T-helper 2 cell treated with Interferon-gamma antibody and Interleukin-4, amounts not matched to agents 5 μg/mL and 100 μg/mL, for 36 hours (primary cell): Measurements from ENCODE around the gene TIMM13.
A peak's percentile ranks its signal among the peaks of the same experiment; 100 is the strongest.
"Not testable (repeated sequence)": the region's sequence is repeated elsewhere in the genome, so short reads cannot be mapped to it uniquely, and the experiment has no call there.

Source experiments
- DNase-seq: peaks from one replicate; pipeline ENCODE4 v3.0.0; 2021; ENCODE audit warnings: low spot score
- H3K27ac Mint-ChIP-seq: one replicate; pipeline ENCODE4 v1.8.0; 2021; ENCODE audit warnings: mild to moderate bottlenecking, mixed read lengths
- H3K27me3 Mint-ChIP-seq: one replicate; pipeline ENCODE4 v1.8.0; 2021; ENCODE audit warnings: low read depth, mixed read lengths
- H3K36me3 Mint-ChIP-seq: one replicate; pipeline ENCODE4 v1.8.0; 2021; ENCODE audit warnings: low read depth, mixed read lengths
- H3K4me1 Mint-ChIP-seq: one replicate; pipeline ENCODE4 v1.8.0; 2021; ENCODE audit warnings: low read depth, mixed read lengths
- H3K4me3 Mint-ChIP-seq: one replicate; pipeline ENCODE4 v1.8.0; 2022; ENCODE audit warnings: mild to moderate bottlenecking, moderate library complexity, mixed read lengths
- H3K9me3 Mint-ChIP-seq: one replicate; pipeline ENCODE4 v1.8.0; 2021; ENCODE audit warnings: mixed read lengths

The TIMM13 gene

DNA sequence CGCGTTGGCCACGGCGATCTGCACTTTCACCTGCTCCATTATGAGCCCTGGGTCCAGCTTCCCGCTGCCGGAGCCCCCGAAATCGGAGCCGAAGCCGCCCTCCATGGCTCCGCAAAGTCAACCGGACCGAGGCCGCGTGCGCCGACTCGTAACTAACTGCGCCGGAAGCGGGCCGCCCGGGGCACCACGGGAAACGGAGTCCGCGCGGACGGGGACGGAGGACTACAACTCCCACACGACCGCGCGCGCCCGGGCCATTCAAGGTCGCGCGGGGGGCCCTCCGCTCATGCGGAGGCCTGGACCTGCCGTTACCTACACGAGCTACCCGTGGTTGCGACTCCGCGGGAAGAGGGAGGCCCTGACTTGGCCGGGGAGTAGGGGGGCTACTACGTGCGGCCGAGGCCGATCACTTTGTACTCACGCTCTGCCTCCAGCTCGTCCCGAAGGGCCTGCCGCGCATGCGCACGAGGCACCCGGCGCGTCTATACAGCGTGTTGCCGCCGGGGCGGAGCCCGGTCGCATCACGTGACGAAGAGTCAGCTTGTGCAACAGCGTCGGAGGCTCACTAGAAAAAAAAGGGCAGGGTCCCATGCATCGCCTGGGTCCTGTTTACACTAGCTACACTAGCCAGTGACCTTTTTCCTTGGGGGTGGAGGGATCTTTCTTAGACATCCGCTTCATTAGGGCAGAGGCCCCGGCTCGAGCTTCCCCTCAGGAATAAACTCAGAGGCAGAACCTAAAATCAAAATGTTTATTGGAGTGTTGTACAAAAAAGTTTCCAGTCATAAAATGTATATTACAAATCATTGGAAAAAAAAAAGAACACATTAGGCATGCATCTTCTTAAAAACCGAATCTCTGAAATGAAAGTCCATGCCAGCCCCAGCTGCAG, at the start of gene TIMM13:
TSS of gene TIMM13 (minus strand) at position 158 of the 892 bp plus-strand sequence. CDS start at position 105, 53 bp downstream.
- Mint-ChIP-seq H3K36me3 (peaks cover 19% of the 10 kb centered on the region), H3K4me1 (peaks cover 6% of the 10 kb centered on the region), H3K27me3 (no peaks in the 10 kb centered on the region), H3K9me3 (no peaks in the 10 kb centered on the region), H3K27ac (peak within 1 kb of the TSS; percentile 94), H3K4me3 (peak within 1 kb of the TSS; percentile 93)
- DNase-seq, result peak; percentile 98

DNA sequence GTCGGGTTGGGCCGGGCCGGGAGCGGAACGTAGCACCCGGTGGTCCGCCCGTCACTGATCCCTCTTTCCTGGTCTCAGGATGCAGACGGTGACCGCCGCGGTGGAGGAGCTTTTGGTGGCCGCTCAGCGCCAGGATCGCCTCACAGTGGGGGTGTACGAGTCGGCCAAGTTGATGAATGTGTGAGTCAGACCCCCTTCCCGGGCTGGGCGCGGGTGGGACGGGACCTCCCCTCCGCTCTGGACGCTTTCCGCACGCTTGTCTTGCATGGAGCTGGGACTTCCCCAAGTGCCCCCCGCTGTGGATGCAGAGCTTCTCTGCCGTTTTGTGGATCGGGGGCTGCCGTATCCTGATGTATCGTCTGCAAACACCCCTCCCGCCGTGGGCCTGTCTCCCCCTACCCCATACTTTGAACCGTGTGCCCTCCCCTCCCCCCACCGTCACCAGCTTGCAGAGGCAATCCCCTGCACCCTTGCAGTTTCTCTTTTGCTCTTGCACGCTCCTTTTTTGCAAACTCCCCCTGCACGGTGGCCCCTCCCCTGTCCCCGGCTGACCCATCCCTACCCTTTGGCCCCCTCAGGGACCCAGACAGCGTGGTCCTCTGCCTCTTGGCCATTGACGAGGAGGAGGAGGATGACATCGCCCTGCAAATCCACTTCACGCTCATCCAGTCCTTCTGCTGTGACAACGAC, 49.2 kb upstream of the TIMM13 start:
- Mint-ChIP-seq H3K4me3 (peak overlapping the region; percentile 100), H3K4me1 (peaks cover 11% of the 10 kb centered on the region), H3K27ac (peak overlapping the region; percentile 93), H3K27me3 (peaks cover 2% of the 10 kb centered on the region), H3K36me3 (peaks cover 26% of the 10 kb centered on the region), H3K9me3 (no peaks in the 10 kb centered on the region)
- DNase-seq, result peak; percentile 82

GRCh38 chr19:2475702-2476450, 48.5 kb upstream of the TIMM13 start, which contains the start of gene GADD45B:
GADD45B (plus strand) TSS chr19:2476127; CDS start chr19:2476359, 232 bp downstream.
- H3K4me1 Mint-ChIP-seq, result peaks cover 11% of the 10 kb centered on the region
- H3K27ac Mint-ChIP-seq, result peak within 1 kb of the TSS; percentile 93
- peaks cover 2% of the 10 kb centered on the region for H3K27me3 Mint-ChIP-seq
- DNase-seq, result peak; percentile 96
- no peaks in the 10 kb centered on the region for H3K9me3 Mint-ChIP-seq
- peak within 1 kb of the TSS; percentile 100 for H3K4me3 Mint-ChIP-seq
- peaks cover 26% of the 10 kb centered on the region for H3K36me3 Mint-ChIP-seq

GRCh38 chr19:2475018-2475701, 47.8 kb upstream of the TIMM13 start:
- peak overlapping the region; percentile 69 for H3K27ac Mint-ChIP-seq
- peaks cover 11% of the 10 kb centered on the region for H3K4me1 Mint-ChIP-seq
- DNase-seq, result peak; percentile 73
- H3K27me3 Mint-ChIP-seq, result peaks cover 2% of the 10 kb centered on the region
- peaks cover 26% of the 10 kb centered on the region for H3K36me3 Mint-ChIP-seq
- no peaks in the 10 kb centered on the region for H3K9me3 Mint-ChIP-seq
- H3K4me3 Mint-ChIP-seq, result peak overlapping the region; percentile 85

GRCh38 chr19:2474232-2475017, 47.0 kb upstream of the TIMM13 start:
- Mint-ChIP-seq H3K9me3 (no peaks in the 10 kb centered on the region), H3K4me3 (peak overlapping the region; percentile 85), H3K27ac (no peak overlapping the region), H3K4me1 (peaks cover 15% of the 10 kb centered on the region), H3K36me3 (peaks cover 26% of the 10 kb centered on the region), H3K27me3 (peaks cover 2% of the 10 kb centered on the region)
- peak; percentile 94 for DNase-seq

DNA sequence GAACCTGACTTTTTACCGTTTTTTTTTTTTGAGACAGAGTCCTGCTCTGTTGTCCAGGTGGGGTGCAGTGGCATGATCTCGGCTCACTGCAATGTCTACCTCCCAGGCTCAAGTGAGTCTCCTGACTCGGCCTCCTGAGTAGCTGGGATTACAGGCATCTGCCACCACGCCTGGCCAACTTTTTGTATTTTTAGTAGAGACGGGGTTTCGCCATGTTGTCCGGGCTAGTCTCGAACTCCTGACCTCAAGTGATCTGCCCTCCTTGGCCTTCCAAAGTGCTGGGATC, 42.5 kb upstream of the TIMM13 start:
- not testable (repeated sequence) for H3K27me3 Mint-ChIP-seq, DNase-seq, H3K4me1 Mint-ChIP-seq, H3K4me3 Mint-ChIP-seq, H3K9me3 Mint-ChIP-seq, H3K36me3 Mint-ChIP-seq
- H3K27ac Mint-ChIP-seq, result peak overlapping the region; percentile 63

DNA sequence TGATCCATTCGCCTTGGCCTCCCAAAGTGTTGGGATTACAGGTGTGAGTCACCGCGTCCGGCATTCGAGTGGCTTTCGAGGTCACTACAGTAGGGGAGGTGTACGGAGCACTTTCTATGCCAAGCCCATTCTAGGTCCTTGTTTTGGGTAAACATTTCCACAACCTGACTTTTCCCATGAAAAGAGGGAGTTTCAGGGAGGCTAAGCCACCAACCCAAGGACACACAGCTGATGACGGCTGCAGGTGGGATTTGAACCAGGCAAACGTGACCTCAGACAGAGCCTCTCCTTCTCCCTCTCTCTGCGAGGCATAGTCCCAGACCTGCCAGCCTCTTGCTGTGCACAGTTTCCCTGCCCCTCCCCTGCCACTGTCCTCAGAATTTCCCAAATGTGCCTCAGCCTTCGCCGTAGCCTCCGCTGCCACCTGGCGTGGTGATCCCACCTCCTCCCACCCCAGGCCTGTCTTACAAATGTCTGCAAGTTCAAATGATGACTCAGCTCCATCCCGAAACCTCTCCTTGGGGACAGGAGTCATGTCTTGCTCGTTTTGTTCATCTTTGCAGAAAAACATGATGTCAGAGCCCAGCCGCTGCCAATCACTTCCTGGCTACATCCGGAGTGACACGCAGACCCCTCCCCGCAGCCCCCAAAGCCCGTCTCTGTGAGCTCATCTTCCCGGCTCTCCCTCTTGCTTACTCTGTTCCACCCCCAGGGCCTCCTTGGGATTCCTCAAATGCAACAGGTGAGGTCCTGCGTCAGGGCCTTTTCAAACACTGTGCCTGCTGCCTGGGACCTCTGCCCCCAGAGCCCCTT, 41.9 kb upstream of the TIMM13 start:
- peak overlapping the region; percentile 63 for H3K27ac Mint-ChIP-seq

DNA sequence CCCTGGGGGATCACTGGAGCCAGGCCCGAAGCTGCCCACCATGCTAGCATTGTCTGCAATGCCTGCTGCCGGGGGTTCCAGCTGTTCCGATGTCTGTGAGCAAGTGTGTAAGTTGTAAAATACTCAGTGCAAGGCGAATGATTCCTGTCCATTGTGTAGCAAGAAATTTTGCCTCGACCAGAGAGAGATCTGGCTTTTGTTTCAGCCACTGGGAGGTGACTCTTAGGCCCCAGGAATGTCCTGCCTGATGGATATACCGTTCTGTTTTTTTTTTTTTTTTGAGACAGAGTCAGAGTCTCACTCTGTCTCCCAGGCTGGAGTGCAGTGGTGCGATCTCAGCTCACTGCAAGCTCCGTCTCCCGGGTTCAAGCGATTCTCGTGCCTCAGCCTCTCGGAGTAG, 41.2 kb upstream of the TIMM13 start:
- no peaks in the 10 kb centered on the region for H3K36me3 Mint-ChIP-seq
- H3K4me1 Mint-ChIP-seq, result peaks cover 8% of the 10 kb centered on the region
- no peaks in the 10 kb centered on the region for H3K27me3 Mint-ChIP-seq
- no peak for DNase-seq
- no peak overlapping the region for H3K4me3 Mint-ChIP-seq
- no peak overlapping the region for H3K27ac Mint-ChIP-seq
- no peaks in the 10 kb centered on the region for H3K9me3 Mint-ChIP-seq

More for the DNA sequence above, 41.9 kb upstream of the TIMM13 start:
- H3K4me1 Mint-ChIP-seq, result peaks cover 8% of the 10 kb centered on the region
- peak; percentile 49 for DNase-seq
- no peak overlapping the region for H3K4me3 Mint-ChIP-seq
- H3K9me3 Mint-ChIP-seq, result no peaks in the 10 kb centered on the region
- no peaks in the 10 kb centered on the region for H3K27me3 Mint-ChIP-seq
- H3K36me3 Mint-ChIP-seq, result no peaks in the 10 kb centered on the region

GRCh38 chr19:2464389-2464788, 37.0 kb upstream of the TIMM13 start:
- Mint-ChIP-seq H3K9me3 (no peaks in the 10 kb centered on the region), H3K27me3 (no peaks in the 10 kb centered on the region), H3K4me3 (no peak overlapping the region), H3K27ac (no peak overlapping the region), H3K4me1 (peaks cover 12% of the 10 kb centered on the region), H3K36me3 (no peaks in the 10 kb centered on the region)
- DNase-seq, result no peak

DNA sequence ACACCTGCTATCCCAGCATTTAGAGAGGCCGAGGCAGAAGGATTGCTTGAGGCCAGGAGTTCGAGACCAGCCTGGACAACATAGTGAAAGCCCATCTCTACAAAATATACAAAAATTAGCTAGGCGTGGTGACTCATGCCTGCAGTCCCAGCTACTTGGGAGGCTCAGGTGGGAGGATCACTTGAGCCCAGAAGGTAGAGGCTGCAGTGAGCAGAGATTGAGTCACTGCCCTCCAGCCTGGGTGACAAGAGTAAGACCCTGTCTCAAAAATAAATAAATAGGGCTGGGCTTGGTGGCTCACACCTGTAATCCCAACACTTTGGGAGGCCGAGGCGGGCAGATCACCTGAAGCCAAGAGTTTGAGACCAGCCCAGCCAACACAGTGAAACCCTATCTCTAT, 36.3 kb upstream of the TIMM13 start:
- DNase-seq, H3K36me3 Mint-ChIP-seq, H3K9me3 Mint-ChIP-seq, H3K27me3 Mint-ChIP-seq, H3K4me1 Mint-ChIP-seq: not testable (repeated sequence)
- H3K27ac Mint-ChIP-seq, result peak overlapping the region; percentile 26
- H3K4me3 Mint-ChIP-seq, result peak overlapping the region; percentile 50

GRCh38 chr19:2462635-2463421, 35.4 kb upstream of the TIMM13 start:
- peak overlapping the region; percentile 96 for H3K4me3 Mint-ChIP-seq
- H3K4me1 Mint-ChIP-seq, result peaks cover 8% of the 10 kb centered on the region
- DNase-seq, result no peak
- no peaks in the 10 kb centered on the region for H3K36me3 Mint-ChIP-seq
- no peaks in the 10 kb centered on the region for H3K9me3 Mint-ChIP-seq
- H3K27ac Mint-ChIP-seq, result no peak overlapping the region
- H3K27me3 Mint-ChIP-seq, result no peaks in the 10 kb centered on the region
